ENCODE results near the gene USP19.

- TF ChIP-seq SRF (IDR thresholded peaks at IDR 0.05; ENCODE audit: low read depth) (no peak), CTCF (IDR thresholded peaks at IDR 0.05 in 2 of 3, conservative IDR thresholded peaks at IDR 0.05 in 1 of 3; ENCODE audit: borderline replicate concordance in 1 of 3, insufficient read depth in 1 of 3, low read depth in 2 of 3, low read length in 2 of 3) (no peak), MAX (IDR thresholded peaks at IDR 0.05) (no peak), SIN3A (IDR thresholded peaks at IDR 0.05; ENCODE audit: low read depth) (no peak), POLR2A (IDR thresholded peaks at IDR 0.05; ENCODE audit: borderline replicate concordance, extremely low read depth, insufficient read depth, insufficient read length) (no peak), YY1 (IDR thresholded peaks at IDR 0.05; ENCODE audit: extremely low read depth, insufficient replicate concordance, low read depth, low read length) (no peak), JUND (IDR thresholded peaks at IDR 0.05) (no peak), ZNF274 (IDR thresholded peaks at IDR 0.05; ENCODE audit: low read depth, low read length) (no peak)
Observed at GRCh38 chr3:49161197-49161596, 40.6 kb upstream of the USP19 start.
